Activated CD4-positive, alpha-beta T cell treated with anti-CD3 and anti-CD28 coated beads for 36 hours (primary cell): Measurements from ENCODE around the gene HNRNPM. TPM values are rescaled to one million over a fixed set of nuclear protein-coding genes. Genes with fewer than 3 reads are reported as not detected.

Experiments
- ATAC-seq: fragments of 200-7000 bp; cut with Tn5 transposase; one replicate; pipeline ENCODE4 v1.10.0; 2021; ENCODE audit warnings: mild to moderate bottlenecking, moderate library complexity
- CTCF ChIA-PET: fragments of 350-600 bp; sonication (Branson Sonifier 250); formaldehyde crosslinking; loops from one replicate; lab custom pipeline; 2021; ENCODE audit warnings: antibody characterized with exemption; lab: Charles Lee
- POLR2A ChIA-PET: fragments of 350-600 bp; sonication (Branson Sonifier 250); formaldehyde crosslinking; loops from one replicate; lab custom pipeline; 2021; ENCODE audit warnings: antibody characterized with exemption, inconsistent platforms; lab: Charles Lee
- DNase-seq: peaks from one replicate; pipeline ENCODE4 v3.0.0-alpha.2; 2020
- H3K27ac Mint-ChIP-seq: one replicate; pipeline ENCODE4 v1.8.0; 2021; ENCODE audit warnings: mixed read lengths
- H3K27me3 Mint-ChIP-seq: one replicate; pipeline ENCODE4 v1.8.0; 2021; ENCODE audit warnings: mixed read lengths
- H3K36me3 Mint-ChIP-seq: one replicate; pipeline ENCODE4 v1.8.0; 2021; ENCODE audit warnings: low read depth, mixed read lengths
- H3K4me1 Mint-ChIP-seq: one replicate; pipeline ENCODE4 v1.8.0; 2021; ENCODE audit warnings: mixed read lengths
- H3K4me3 Mint-ChIP-seq: one replicate; pipeline ENCODE4 v1.8.0; 2021; ENCODE audit warnings: mild to moderate bottlenecking, moderate library complexity, mixed read lengths
- H3K9me3 Mint-ChIP-seq: one replicate; pipeline ENCODE4 v1.8.0; 2021; ENCODE audit warnings: low read depth, mixed read lengths
- intact Hi-C, 2 experiments: fragments of 100-400 bp; cut with DNase I in 1 of 2; cut with micrococcal nuclease in 1 of 2; formaldehyde crosslinking; loops; one replicate each; pipeline versions ENCODE4 v1.14.2 to v1.15.1; 2022 to 2024; cut with DNase I, micrococcal nuclease
- total RNA-seq, 2 experiments: library from RNA; stranded (reverse); gene quantifications; one replicate each; pipeline ENCODE4 v1.2.3, GENCODE V29; 2021

The HNRNPM gene, protein sequence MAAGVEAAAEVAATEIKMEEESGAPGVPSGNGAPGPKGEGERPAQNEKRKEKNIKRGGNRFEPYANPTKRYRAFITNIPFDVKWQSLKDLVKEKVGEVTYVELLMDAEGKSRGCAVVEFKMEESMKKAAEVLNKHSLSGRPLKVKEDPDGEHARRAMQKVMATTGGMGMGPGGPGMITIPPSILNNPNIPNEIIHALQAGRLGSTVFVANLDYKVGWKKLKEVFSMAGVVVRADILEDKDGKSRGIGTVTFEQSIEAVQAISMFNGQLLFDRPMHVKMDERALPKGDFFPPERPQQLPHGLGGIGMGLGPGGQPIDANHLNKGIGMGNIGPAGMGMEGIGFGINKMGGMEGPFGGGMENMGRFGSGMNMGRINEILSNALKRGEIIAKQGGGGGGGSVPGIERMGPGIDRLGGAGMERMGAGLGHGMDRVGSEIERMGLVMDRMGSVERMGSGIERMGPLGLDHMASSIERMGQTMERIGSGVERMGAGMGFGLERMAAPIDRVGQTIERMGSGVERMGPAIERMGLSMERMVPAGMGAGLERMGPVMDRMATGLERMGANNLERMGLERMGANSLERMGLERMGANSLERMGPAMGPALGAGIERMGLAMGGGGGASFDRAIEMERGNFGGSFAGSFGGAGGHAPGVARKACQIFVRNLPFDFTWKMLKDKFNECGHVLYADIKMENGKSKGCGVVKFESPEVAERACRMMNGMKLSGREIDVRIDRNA
- 100 to 1,000 TPM; 250 to 304 TPM for total RNA-seq

DNA sequence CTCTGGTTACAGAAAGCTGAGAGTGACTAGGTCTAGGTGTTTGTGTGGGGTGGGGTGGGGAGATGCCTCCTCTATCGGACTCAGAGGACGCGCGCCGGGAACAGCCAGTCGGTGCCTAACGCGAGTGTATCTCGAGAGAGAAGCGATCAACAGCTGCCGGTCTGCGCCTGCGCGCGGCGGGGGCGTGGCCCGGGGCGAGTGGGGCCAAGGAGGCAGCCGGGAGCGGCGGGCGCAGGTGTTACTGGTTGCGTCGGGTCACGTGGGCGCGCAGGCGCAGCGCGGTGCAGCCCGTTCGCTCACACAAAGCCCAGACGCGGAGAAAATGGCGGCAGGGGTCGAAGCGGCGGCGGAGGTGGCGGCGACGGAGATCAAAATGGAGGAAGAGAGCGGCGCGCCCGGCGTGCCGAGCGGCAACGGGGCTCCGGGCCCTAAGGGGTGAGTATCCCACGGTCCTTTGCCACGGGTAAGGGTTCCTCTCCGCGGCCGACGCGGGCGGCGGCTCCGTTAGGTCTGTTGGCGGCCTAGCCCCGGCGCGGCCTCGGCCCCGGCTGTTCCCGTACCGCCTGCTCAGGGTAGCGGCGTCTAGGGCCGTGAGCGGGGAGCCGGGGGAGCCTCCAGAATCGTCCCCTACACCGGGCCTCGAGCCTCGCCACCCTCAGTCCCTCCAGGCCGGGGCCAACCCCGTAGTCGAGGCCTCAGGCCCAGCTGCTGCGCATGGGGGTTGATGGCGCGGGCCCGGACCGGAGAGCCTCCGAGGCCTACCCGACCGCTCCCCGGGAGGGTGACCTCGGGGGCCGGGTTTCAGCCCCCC, at the start of gene HNRNPM:
TSS of gene HNRNPM (plus strand) at position 299 of the 811 bp plus-strand sequence. CDS start at position 323, 24 bp downstream.
- peak within 1 kb of the TSS; percentile 94 for H3K4me3 Mint-ChIP-seq
- CTCF ChIA-PET = interaction anchor here (1.0 to 2.5 kb wide), 5 partner anchors 12 to 135 kb away, joined by 4 to 11 read pairs (median 4); no protein-coding TSS in a partner anchor
- no peaks in the 10 kb centered on the region for H3K9me3 Mint-ChIP-seq
- intact Hi-C loops = loop anchor here (1.0 to 5.0 kb wide), 9 partner anchors 32 to 124 kb away; partner anchors contain the start of genes MARCHF2 (in 2 of the 2), RAB11B (in 2 of the 2), NDUFA7 (in 1 of the 2) and RPS28 (in 1 of the 2)
- H3K27ac Mint-ChIP-seq = peak within 1 kb of the TSS; percentile 97
- no peaks in the 10 kb centered on the region for H3K27me3 Mint-ChIP-seq
- DNase-seq = peak; percentile 100
- POLR2A ChIA-PET = interaction anchor here (0.7 to 1.3 kb wide), 6 partner anchors 8 to 69 kb away, joined by 3 to 9 read pairs (median 4); partner anchors contain the start of genes MARCHF2 and ZNF414
- H3K36me3 Mint-ChIP-seq = peaks cover 30% of the 10 kb centered on the region
- peaks cover 39% of the 10 kb centered on the region for H3K4me1 Mint-ChIP-seq
- ATAC-seq = peak; percentile 93

DNA sequence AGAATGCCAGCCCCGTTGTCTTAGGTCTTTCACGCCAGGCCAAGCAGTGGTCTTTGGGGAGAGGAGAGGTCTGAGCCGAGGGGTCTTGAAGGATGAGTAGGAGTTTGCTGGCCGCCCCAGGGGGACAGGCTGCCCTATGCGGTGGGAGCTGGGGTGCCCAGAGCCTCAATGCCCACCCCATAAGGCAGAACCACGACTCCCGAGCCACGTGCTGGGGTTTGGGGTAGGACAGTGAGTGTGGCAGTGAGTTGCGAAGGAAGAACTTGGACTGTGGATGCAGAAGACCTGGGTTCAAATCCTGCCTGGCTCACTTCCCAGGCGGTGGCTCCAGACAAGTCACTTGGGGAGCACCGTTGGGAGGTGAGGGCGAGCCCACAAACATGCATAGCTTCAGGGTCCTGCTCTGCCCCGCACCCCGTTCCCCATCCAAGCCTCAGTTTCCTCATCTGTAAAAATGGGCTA, 49.1 kb upstream of the HNRNPM start:
- intact Hi-C loops = loop anchor here (1.0 to 5.0 kb wide), 3 partner anchors 41 to 128 kb away; no protein-coding TSS in a partner anchor
- CTCF ChIA-PET = interaction anchor here (0.7 to 5.5 kb wide), 2 partner anchors 19 to 42 kb away, joined by 3 to 23 read pairs; no protein-coding TSS in a partner anchor
- Mint-ChIP-seq H3K4me1 (peaks cover 37% of the 10 kb centered on the region), H3K27ac (no peak overlapping the region), H3K4me3 (no peak overlapping the region), H3K27me3 (no peaks in the 10 kb centered on the region), H3K36me3 (peaks cover 7% of the 10 kb centered on the region), H3K9me3 (no peaks in the 10 kb centered on the region)
- no peak for DNase-seq
- POLR2A ChIA-PET = no interaction called here
- ATAC-seq = no peak

DNA sequence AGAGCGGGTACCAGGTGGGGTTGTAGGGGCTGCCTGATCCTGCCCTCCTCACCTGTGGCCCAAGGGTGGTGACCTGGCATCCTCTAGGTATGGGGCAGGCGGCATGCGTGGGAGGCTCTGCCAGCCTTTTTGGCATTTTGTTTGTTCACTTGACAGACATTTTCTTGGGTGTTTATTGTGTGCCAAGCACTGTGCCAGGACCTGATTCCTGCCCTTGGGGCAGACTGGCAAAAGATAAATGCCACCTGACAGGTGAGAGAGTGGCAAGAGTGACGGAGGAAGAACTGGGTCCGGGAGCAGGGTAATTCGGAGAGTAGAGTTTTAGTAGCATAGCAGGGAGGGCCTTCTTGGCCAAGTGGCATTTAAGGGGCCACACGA, 48.6 kb upstream of the HNRNPM start:
- H3K27me3 Mint-ChIP-seq = no peaks in the 10 kb centered on the region
- no peak for ATAC-seq
- peaks cover 32% of the 10 kb centered on the region for H3K4me1 Mint-ChIP-seq
- H3K9me3 Mint-ChIP-seq = no peaks in the 10 kb centered on the region
- H3K27ac Mint-ChIP-seq = no peak overlapping the region
- ChIA-PET CTCF (interaction anchor here (0.7 to 5.5 kb wide), 2 partner anchors 18 to 43 kb away, joined by 3 to 23 read pairs; no protein-coding TSS in a partner anchor), POLR2A (no interaction called here)
- no peak overlapping the region for H3K4me3 Mint-ChIP-seq
- H3K36me3 Mint-ChIP-seq = peaks cover 7% of the 10 kb centered on the region
- intact Hi-C loops = loop anchor here (1.0 to 5.0 kb wide), 3 partner anchors 42 to 129 kb away; no protein-coding TSS in a partner anchor
- DNase-seq = no peak

DNA sequence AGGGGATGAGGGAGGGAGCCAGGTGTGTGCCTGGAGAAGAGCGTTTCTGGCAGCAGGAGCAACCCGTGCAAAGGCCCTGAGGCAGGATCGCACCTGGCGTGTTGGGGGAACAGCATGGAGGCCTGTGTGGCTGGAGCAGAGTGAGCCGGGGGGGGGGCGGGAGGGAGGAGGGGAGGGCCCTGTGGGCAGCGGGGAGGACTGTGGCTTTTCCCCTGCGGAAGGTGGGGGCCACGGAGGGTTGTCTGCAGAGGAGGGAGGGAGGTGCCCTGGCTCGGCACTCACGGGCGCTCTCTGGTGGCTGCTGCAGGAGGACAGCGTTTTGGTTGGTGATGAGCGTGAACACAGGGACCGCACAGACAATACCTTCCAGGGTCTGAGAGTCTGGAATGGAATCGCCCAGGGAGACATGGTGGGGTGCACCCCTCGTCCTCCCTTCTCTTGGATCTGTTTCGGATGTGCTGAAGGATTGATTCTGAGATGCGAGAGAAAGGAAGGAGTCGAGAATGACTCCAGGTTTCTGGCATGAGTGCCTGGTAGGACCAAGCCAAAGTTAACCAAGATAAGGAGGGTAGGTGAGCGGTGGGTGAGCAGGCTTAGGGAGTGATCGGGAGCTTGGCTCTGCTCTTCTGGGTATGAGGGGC, 48.1 kb upstream of the HNRNPM start:
- H3K4me1 Mint-ChIP-seq = peaks cover 30% of the 10 kb centered on the region
- no peaks in the 10 kb centered on the region for H3K9me3 Mint-ChIP-seq
- POLR2A ChIA-PET = no interaction called here
- H3K27me3 Mint-ChIP-seq = no peaks in the 10 kb centered on the region
- H3K36me3 Mint-ChIP-seq = peaks cover 7% of the 10 kb centered on the region
- CTCF ChIA-PET = interaction anchor here (1.5 kb wide), 1 partner anchor 40 kb away, joined by 3 read pairs; no protein-coding TSS in a partner anchor
- DNase-seq (peak; percentile 91), ATAC-seq (peak; percentile 96)
- intact Hi-C loops = loop anchor here (1.0 to 5.0 kb wide), 3 partner anchors 42 to 129 kb away; no protein-coding TSS in a partner anchor
- H3K27ac Mint-ChIP-seq = peak overlapping the region; percentile 76
- no peak overlapping the region for H3K4me3 Mint-ChIP-seq

DNA sequence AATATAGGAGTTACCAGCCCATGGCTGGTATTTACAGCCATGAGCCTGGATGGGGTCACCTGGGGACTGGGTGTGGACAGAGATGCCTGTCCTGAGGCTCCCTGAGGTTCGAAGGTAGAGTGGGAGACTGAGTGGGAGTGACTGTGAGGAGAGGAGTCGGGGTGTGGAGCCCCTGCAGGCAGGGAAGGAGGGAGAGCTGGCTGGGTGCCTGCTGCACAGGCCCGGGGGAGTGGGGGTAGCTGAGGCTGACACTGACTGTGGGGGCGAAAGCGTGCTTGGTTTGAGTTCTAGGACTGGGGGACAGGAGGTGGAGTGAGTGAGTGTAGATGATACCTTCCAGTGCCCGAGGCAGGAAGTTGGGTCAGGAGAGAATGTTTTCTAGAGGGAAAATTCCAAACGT, 47.5 kb upstream of the HNRNPM start:
- Mint-ChIP-seq H3K36me3 (peaks cover 7% of the 10 kb centered on the region), H3K27ac (peak overlapping the region; percentile 76), H3K4me3 (no peak overlapping the region), H3K27me3 (no peaks in the 10 kb centered on the region), H3K4me1 (peaks cover 24% of the 10 kb centered on the region), H3K9me3 (no peaks in the 10 kb centered on the region)
- CTCF ChIA-PET = interaction anchor here (1.5 to 1.9 kb wide), 2 partner anchors 40 to 43 kb away, joined by 3 to 16 read pairs; no protein-coding TSS in a partner anchor
- intact Hi-C loops = loop anchor here (2.0 to 5.0 kb wide), 2 partner anchors 128 to 130 kb away; no protein-coding TSS in a partner anchor
- POLR2A ChIA-PET = no interaction called here
- ATAC-seq (no peak), DNase-seq (no peak)

DNA sequence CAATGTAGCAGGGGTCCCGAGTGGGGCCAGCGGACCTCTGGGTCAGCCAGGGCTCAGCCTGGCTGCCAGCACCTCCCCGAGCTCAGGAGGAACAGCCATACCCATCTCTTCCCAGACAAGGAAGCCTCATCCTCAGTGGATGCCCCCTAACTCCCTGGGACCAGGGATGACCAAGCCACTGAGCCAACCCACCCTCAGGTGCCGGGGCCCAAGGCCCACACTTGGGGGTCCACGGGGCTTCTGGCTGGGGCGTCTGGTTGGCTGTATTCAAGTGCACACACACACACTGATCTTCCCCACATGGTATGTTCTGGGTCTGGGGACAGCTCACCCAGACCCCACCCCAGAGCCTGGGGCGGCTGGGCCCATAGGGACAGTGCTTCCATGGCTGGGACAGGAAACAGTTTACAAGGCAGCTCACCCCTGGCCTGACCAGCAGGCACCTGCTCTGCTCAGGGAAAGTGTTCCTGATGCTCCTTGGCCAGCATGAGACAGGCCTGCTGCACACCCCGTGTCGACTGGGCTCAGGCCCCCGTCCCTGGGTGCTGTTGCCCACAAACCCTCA, 46.9 kb upstream of the HNRNPM start:
- H3K27me3 Mint-ChIP-seq = no peaks in the 10 kb centered on the region
- DNase-seq (no peak), ATAC-seq (no peak)
- no peaks in the 10 kb centered on the region for H3K9me3 Mint-ChIP-seq
- H3K36me3 Mint-ChIP-seq = peaks cover 7% of the 10 kb centered on the region
- intact Hi-C loops = loop anchor here (2.0 to 5.0 kb wide), 2 partner anchors 129 to 131 kb away; no protein-coding TSS in a partner anchor
- H3K27ac Mint-ChIP-seq = no peak overlapping the region
- POLR2A ChIA-PET = no interaction called here
- CTCF ChIA-PET = interaction anchor here (1.5 to 1.9 kb wide), 2 partner anchors 41 to 44 kb away, joined by 3 to 16 read pairs; no protein-coding TSS in a partner anchor
- no peak overlapping the region for H3K4me3 Mint-ChIP-seq
- peaks cover 22% of the 10 kb centered on the region for H3K4me1 Mint-ChIP-seq

DNA sequence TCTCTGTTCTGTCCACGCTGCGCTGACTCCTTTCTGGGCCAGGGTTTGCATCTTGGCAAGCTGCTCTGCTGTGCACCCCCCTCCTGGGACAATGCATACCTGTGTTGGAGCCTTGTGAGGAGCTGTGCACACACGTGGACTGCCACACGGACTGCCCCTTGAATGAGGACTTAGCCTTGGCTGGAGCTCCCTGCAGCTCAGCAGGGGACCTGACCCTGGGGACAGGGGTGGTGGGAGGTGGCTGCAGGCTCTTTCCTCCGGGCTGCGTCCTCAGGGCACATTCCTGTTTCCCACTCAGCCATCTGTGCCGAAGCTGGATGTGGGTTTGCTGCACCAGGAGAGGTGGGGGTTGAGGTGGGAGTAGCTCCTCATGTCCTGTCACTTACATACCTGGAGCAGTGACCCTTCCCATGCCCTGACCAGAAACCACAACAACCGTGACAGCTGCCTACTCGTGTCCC, 46.4 kb upstream of the HNRNPM start:
- H3K36me3 Mint-ChIP-seq = peaks cover 7% of the 10 kb centered on the region
- H3K27ac Mint-ChIP-seq = no peak overlapping the region
- H3K4me3 Mint-ChIP-seq = no peak overlapping the region
- ChIA-PET POLR2A (interaction anchor here (0.9 kb wide), 1 partner anchor 173 kb away, joined by 3 read pairs; no protein-coding TSS in a partner anchor), CTCF (interaction anchor here (1.5 to 1.9 kb wide), 2 partner anchors 41 to 44 kb away, joined by 3 to 16 read pairs; no protein-coding TSS in a partner anchor)
- H3K27me3 Mint-ChIP-seq = no peaks in the 10 kb centered on the region
- DNase-seq (no peak), ATAC-seq (no peak)
- no peaks in the 10 kb centered on the region for H3K9me3 Mint-ChIP-seq
- peaks cover 19% of the 10 kb centered on the region for H3K4me1 Mint-ChIP-seq
- intact Hi-C loops = loop anchor here in 1 of 2 experiments (5.0 kb wide), 1 partner anchor 131 kb away; no protein-coding TSS in a partner anchor

DNA sequence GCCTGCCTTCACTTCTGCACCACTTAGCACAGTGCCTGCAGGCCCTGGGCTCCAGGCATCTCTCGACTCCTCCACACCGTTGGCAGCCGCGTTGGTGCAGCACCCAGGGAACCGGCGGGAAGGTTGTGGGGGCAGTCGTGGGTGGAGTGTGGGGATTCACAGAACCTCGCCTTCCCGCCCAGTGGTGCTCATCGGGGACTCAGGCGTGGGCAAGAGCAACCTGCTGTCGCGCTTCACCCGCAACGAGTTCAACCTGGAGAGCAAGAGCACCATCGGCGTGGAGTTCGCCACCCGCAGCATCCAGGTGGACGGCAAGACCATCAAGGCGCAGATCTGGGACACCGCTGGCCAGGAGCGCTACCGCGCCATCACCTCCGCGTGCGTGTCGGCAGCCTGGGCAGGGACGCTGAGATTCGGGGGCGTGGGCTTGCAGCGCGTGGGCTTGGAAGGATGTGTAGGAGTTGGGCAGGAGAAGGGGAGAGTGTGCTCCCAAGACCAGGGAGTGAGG, 45.0 kb upstream of the HNRNPM start:
- ATAC-seq = no peak
- CTCF ChIA-PET = no interaction called here

DNA sequence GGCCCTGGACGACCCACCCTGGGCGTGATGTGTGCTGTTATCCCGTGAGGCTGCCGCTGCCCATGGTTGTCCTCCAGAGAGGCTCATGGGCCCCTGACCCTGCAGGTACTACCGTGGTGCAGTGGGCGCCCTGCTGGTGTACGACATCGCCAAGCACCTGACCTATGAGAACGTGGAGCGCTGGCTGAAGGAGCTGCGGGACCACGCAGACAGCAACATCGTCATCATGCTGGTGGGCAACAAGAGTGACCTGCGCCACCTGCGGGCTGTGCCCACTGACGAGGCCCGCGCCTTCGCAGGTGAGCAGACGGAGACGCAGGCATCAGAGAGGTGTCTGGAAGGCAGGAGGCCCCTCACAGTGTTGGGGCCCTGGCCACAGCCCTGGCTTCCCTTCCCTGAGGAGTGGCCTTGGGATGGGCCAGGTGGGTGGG, 42.8 kb upstream of the HNRNPM start:
- ATAC-seq (no peak), DNase-seq (no peak)
- no peak overlapping the region for H3K4me3 Mint-ChIP-seq
- peaks cover 5% of the 10 kb centered on the region for H3K4me1 Mint-ChIP-seq
- no peaks in the 10 kb centered on the region for H3K27me3 Mint-ChIP-seq
- H3K9me3 Mint-ChIP-seq = no peaks in the 10 kb centered on the region
- no peak overlapping the region for H3K27ac Mint-ChIP-seq
- peaks cover 10% of the 10 kb centered on the region for H3K36me3 Mint-ChIP-seq
- intact Hi-C loops = no loop called here
- ChIA-PET POLR2A (no interaction called here), CTCF (interaction anchor here (0.6 to 1.5 kb wide), 2 partner anchors 48 to 1466 kb away, joined by 3 to 6 read pairs; no protein-coding TSS in a partner anchor)

More for the DNA sequence above, 45.0 kb upstream of the HNRNPM start:
- H3K4me1 Mint-ChIP-seq = peaks cover 18% of the 10 kb centered on the region
- H3K4me3 Mint-ChIP-seq = no peak overlapping the region
- DNase-seq = no peak
- H3K9me3 Mint-ChIP-seq = no peaks in the 10 kb centered on the region
- POLR2A ChIA-PET = interaction anchor here (0.5 kb wide), 1 partner anchor 12 kb away, joined by 3 read pairs; no protein-coding TSS in a partner anchor
- intact Hi-C loops = loop anchor here in 1 of 2 experiments (5.0 kb wide), 1 partner anchor 132 kb away; no protein-coding TSS in a partner anchor
- peaks cover 10% of the 10 kb centered on the region for H3K36me3 Mint-ChIP-seq
- no peak overlapping the region for H3K27ac Mint-ChIP-seq
- H3K27me3 Mint-ChIP-seq = no peaks in the 10 kb centered on the region
